Brain microvascular endothelial cell (primary cell): ENCODE measurements around the gene TNFRSF25.

Experiments used
- DNase-seq: peaks from one replicate; pipeline ENCODE4 v3.0.0-alpha.2; 2020
- H3K27ac ChIP-seq: fragments of 250-450 bp; sonication (Bioruptor Pico); 2 replicates; pipeline ENCODE4 v1.5.1; 2020; ENCODE audit warnings: mild to moderate bottlenecking, moderate library complexity
- H3K27me3 ChIP-seq: fragments of 250-450 bp; sonication (Bioruptor Pico); replicated peaks from 2 replicates; pipeline ENCODE4 v1.5.1; 2020; ENCODE audit warnings: mild to moderate bottlenecking
- H3K36me3 ChIP-seq: fragments of 250-450 bp; sonication (Bioruptor Pico); replicated peaks from 2 replicates; pipeline ENCODE4 v1.5.1; 2020; ENCODE audit warnings: mild to moderate bottlenecking
- H3K4me3 ChIP-seq: 2 replicates; pipeline ENCODE4 v1.5.1; 2011; ENCODE audit warnings: low read depth, mild to moderate bottlenecking, control low read depth, low read length, moderate library complexity
- in situ Hi-C: cut with HindIII; loops from 2 replicates; pipeline ENCODE4 v1.10.0; 2017; ENCODE audit warnings: low sequenced_read_pairs, low pct_ligation_motif_present
- TF ChIP-seq, protein P1 (sequence below): IDR thresholded peaks from 2 replicates; pipeline ENCODE4 v1.5.1; 2011; ENCODE audit warnings: low read depth, mild to moderate bottlenecking, moderate library complexity, low read length, control low read depth, inconsistent platforms; ENCODE audit errors: missing control alignments

The TNFRSF25 gene

GRCh38 chr1:6500544-6501278 lies 34.7 kb upstream of the TNFRSF25 start:
- in situ Hi-C loops, result no loop called here

GRCh38 chr1:6499296-6499695 lies 33.3 kb upstream of the TNFRSF25 start:
- in situ Hi-C loops, result no loop called here
- TF ChIP-seq, protein P1, sequence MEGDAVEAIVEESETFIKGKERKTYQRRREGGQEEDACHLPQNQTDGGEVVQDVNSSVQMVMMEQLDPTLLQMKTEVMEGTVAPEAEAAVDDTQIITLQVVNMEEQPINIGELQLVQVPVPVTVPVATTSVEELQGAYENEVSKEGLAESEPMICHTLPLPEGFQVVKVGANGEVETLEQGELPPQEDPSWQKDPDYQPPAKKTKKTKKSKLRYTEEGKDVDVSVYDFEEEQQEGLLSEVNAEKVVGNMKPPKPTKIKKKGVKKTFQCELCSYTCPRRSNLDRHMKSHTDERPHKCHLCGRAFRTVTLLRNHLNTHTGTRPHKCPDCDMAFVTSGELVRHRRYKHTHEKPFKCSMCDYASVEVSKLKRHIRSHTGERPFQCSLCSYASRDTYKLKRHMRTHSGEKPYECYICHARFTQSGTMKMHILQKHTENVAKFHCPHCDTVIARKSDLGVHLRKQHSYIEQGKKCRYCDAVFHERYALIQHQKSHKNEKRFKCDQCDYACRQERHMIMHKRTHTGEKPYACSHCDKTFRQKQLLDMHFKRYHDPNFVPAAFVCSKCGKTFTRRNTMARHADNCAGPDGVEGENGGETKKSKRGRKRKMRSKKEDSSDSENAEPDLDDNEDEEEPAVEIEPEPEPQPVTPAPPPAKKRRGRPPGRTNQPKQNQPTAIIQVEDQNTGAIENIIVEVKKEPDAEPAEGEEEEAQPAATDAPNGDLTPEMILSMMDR, result no peak

More at GRCh38 chr1:6500544-6501278, 34.7 kb upstream of the TNFRSF25 start:
- Histone ChIP-seq H3K27ac (no peak overlapping the region), H3K27me3 (no peaks in the 10 kb centered on the region), H3K4me3 (no peak overlapping the region), H3K36me3 (no peaks in the 10 kb centered on the region)
- TF ChIP-seq, protein P1, result no peak
- no peak for DNase-seq

DNA sequence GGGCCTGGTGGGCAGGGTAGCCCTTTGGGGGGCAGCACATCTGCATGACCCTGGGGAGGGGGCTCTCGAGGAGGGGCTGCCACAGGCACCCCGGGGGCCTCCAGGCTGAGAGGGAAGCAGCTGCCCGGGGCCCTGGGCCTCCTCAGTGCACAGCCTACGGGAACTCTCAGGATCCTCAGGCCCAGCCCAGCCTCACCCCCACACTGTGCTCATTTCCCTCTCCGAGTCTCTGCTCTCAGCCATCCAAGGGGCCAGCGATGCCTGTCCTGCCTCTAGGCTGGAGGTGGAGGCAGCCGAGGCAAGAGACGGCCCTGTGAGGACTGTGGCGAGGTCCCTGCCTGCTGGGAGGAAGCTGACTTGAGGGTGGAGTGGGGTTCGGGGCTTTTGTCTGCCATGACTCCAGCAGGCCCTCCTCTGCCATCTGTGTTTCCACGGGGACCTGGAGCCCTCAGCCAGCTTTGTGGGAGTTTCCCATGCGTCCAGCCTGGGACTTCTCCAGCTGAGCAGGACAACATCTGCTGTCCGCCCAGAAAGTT lies 32.7 kb upstream of the TNFRSF25 start:
- Histone ChIP-seq H3K27me3 (no peaks in the 10 kb centered on the region), H3K4me3 (no peak overlapping the region), H3K36me3 (no peaks in the 10 kb centered on the region), H3K27ac (no peak overlapping the region)
- in situ Hi-C loops, result no loop called here
- TF ChIP-seq, protein P1, result no peak
- no peak for DNase-seq

More at GRCh38 chr1:6499296-6499695, 33.3 kb upstream of the TNFRSF25 start:
- no peak for DNase-seq
- Histone ChIP-seq H3K27ac (no peak overlapping the region), H3K27me3 (no peaks in the 10 kb centered on the region), H3K4me3 (no peak overlapping the region), H3K36me3 (no peaks in the 10 kb centered on the region)

- in situ Hi-C loops, result no loop called here
- TF ChIP-seq, protein P1, result no peak
- no peak overlapping the region for H3K27ac ChIP-seq
- DNase-seq, result no peak
- H3K4me3 ChIP-seq, result peak overlapping the region; percentile 63
- no peaks in the 10 kb centered on the region for H3K36me3 ChIP-seq
- no peaks in the 10 kb centered on the region for H3K27me3 ChIP-seq
Measured at GRCh38 chr1:6497867-6498575, 32.0 kb upstream of the TNFRSF25 start.

- peak overlapping the region; percentile 63 for H3K4me3 ChIP-seq
- no peaks in the 10 kb centered on the region for H3K27me3 ChIP-seq
- no peak for DNase-seq
- in situ Hi-C loops, result no loop called here
- TF ChIP-seq, protein P1, result no peak
- H3K36me3 ChIP-seq, result no peaks in the 10 kb centered on the region
- no peak overlapping the region for H3K27ac ChIP-seq
Measured at GRCh38 chr1:6497215-6497866, 31.4 kb upstream of the TNFRSF25 start.
